Stimulated activated memory B cell treated with anti-CD40 and anti-IgM and Interleukin-4, amounts not matched to agents 10 μg/mL and 1 μg/mL and 100 μg/mL, for 72 hours (primary cell): ENCODE results near the gene TSEN34.
A peak's percentile ranks its signal among the peaks of the same experiment; 100 is the strongest.
"Not testable (repeated sequence)": the region's sequence is repeated elsewhere in the genome, so short reads cannot be mapped to it uniquely, and the experiment has no call there.

ENCODE experiments used
- ATAC-seq: fragments of 150-1000 bp; cut with Tn5 transposase; 2 replicates; pipeline ENCODE4 v1.10.0; 2021
- H3K27ac Mint-ChIP-seq: one replicate; pipeline ENCODE4 v1.8.0; 2022; ENCODE audit warnings: mild to moderate bottlenecking, mixed read lengths
- H3K27me3 Mint-ChIP-seq: one replicate; pipeline ENCODE4 v1.8.0; 2022; ENCODE audit warnings: mixed read lengths
- H3K36me3 Mint-ChIP-seq: one replicate; pipeline ENCODE4 v1.8.0; 2022; ENCODE audit warnings: mixed read lengths
- H3K4me1 Mint-ChIP-seq: one replicate; pipeline ENCODE4 v1.8.0; 2022; ENCODE audit warnings: mixed read lengths
- H3K4me3 Mint-ChIP-seq: one replicate; pipeline ENCODE4 v1.8.0; 2022; ENCODE audit warnings: mild to moderate bottlenecking, moderate library complexity, mixed read lengths
- H3K9me3 Mint-ChIP-seq: one replicate; pipeline ENCODE4 v1.8.0; 2022; ENCODE audit warnings: mixed read lengths

Gene TSEN34

DNA sequence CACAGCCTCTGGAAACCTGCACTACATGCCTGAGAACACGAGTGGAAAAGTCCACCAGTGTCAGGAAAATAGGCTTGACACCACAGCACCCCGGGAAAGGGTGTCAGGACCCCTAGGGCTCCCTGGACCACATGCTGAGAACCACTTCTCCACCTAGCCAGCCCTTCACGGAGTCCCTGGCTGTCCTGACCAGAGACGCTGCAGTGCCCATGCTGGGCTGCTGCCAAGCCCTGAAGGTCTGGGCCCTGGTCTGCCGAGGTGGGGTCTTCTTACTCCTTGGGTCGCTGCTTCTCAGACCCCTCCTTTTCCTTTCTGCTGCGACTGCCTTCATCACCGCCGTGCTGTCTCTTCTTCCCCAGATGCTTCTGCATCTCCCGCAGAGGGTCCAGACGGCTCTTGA lies 34.6 kb upstream of the TSEN34 start:
- Mint-ChIP-seq H3K4me3 (no peak overlapping the region), H3K27ac (no peak overlapping the region), H3K4me1 (peaks cover 28% of the 10 kb centered on the region), H3K9me3 (no peaks in the 10 kb centered on the region), H3K36me3 (peaks cover 31% of the 10 kb centered on the region), H3K27me3 (no peaks in the 10 kb centered on the region)
- no peak for ATAC-seq

DNA sequence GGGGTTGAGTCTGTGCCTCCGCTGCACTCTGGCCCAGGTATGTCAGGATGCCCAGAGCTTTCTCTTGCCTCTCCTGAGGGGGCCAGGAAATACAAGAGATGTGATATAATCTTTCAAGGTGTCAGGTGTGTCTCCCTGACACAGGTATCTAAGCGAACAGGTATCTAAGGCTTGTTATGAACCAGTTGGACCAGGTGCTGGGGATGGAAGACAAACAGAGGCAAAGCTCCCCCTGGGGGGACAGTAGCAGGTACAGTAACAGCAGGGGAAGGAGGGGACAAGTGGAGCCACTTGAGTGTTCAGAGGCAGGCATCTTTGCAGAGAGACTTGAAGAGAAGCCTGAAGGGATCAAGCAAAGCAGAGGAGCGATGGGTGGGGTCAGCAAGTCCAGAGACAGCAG lies 34.2 kb upstream of the TSEN34 start:
- H3K27ac Mint-ChIP-seq, result no peak overlapping the region
- peak overlapping the region; percentile 1 for H3K4me3 Mint-ChIP-seq
- no peak for ATAC-seq

GRCh38 chr19:54158812-54159351 lies 32.2 kb upstream of the TSEN34 start:
- Mint-ChIP-seq H3K36me3 (peaks cover 18% of the 10 kb centered on the region), H3K4me1 (peaks cover 47% of the 10 kb centered on the region), H3K27ac (peak overlapping the region; percentile 97), H3K27me3 (peaks cover 10% of the 10 kb centered on the region), H3K9me3 (no peaks in the 10 kb centered on the region), H3K4me3 (peak overlapping the region; percentile 94)
- ATAC-seq, result no peak

More for the DNA sequence above, 34.2 kb upstream of the TSEN34 start:
- Mint-ChIP-seq H3K36me3 (peaks cover 31% of the 10 kb centered on the region), H3K4me1 (peaks cover 33% of the 10 kb centered on the region), H3K9me3 (no peaks in the 10 kb centered on the region), H3K27me3 (no peaks in the 10 kb centered on the region)

GRCh38 chr19:54159352-54160181 lies 31.5 kb upstream of the TSEN34 start, which contains the start of gene LENG1:
LENG1 (minus strand) TSS chr19:54159721; CDS start chr19:54159695, 26 bp downstream.
- Mint-ChIP-seq H3K27me3 (peaks cover 17% of the 10 kb centered on the region), H3K9me3 (no peaks in the 10 kb centered on the region), H3K4me1 (peaks cover 52% of the 10 kb centered on the region), H3K4me3 (peak within 1 kb of the TSS; percentile 94), H3K36me3 (peaks cover 13% of the 10 kb centered on the region), H3K27ac (peak within 1 kb of the TSS; percentile 97)
- peak; percentile 97 for ATAC-seq

DNA sequence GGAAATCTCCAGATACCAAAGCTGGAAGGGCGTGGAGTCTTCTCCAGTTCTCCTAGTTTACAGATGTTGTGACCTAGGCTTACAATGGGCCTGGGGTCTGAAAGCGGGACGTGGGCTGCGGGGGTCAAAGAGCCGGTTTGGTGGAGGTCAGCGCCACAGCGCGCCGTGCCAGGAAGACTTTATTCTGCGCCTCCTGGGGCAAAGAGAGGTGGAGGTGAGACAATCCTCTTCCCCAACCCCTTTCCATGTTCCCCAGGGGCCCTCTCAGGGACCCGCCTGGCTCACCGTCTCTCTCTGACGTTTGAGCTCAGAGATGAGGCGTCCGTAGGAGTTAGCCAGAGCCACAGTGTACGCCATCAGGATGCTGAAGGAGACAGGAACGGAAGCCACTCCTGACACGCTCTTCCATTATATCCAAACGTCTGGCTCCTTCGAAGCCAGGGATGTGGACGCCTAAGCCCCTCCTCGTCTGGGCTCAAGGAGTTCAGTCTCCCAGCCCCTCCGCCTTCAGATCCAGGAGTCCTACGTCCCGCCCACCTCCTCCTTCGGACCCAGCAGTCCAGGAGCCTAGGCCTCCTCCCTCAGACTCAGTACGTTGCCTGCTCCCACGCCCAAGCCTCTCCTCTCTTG lies 30.8 kb upstream of the TSEN34 start:
- peaks cover 8% of the 10 kb centered on the region for H3K36me3 Mint-ChIP-seq
- ATAC-seq, result no peak
- H3K9me3 Mint-ChIP-seq, result no peaks in the 10 kb centered on the region
- H3K4me1 Mint-ChIP-seq, result peaks cover 59% of the 10 kb centered on the region
- H3K4me3 Mint-ChIP-seq, result peak overlapping the region; percentile 94
- H3K27me3 Mint-ChIP-seq, result peaks cover 24% of the 10 kb centered on the region
- peak overlapping the region; percentile 97 for H3K27ac Mint-ChIP-seq

GRCh38 chr19:54160854-54161253 lies 30.3 kb upstream of the TSEN34 start:
- Mint-ChIP-seq H3K4me1 (peaks cover 59% of the 10 kb centered on the region), H3K36me3 (peaks cover 8% of the 10 kb centered on the region), H3K27ac (peak overlapping the region; percentile 97), H3K4me3 (peak overlapping the region; percentile 94), H3K27me3 (peaks cover 30% of the 10 kb centered on the region), H3K9me3 (no peaks in the 10 kb centered on the region)
- no peak for ATAC-seq

DNA sequence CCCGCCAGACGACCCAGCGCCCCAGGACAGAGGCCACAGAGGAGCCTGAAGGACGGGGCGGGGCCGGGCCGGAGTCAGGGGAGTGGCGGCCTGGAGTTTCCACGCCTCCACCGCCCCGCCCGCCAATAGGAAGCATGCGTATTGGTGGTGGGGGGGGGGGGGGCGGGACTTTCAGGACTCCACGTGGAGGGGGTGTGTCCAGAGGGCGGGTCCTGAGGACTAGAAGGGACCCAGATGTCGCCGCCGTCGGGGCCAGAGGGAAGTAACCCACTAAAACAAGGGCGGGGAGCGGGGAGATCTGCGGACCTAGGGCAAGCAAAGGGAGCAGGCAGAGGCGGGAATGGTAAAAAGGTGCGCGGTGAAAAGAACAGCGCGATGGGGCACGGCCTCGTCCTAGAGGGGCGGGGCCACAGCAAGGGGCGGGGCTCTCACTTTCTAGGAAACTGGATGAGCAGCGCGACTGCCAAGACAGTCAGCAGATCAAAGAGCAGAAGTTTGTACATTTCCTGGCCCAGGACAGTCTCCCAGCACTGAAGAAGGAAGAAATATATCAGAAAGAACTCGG lies 28.8 kb upstream of the TSEN34 start:
- Mint-ChIP-seq H3K9me3 (no peaks in the 10 kb centered on the region), H3K36me3 (peaks cover under 1% of the 10 kb centered on the region), H3K27me3 (peaks cover 39% of the 10 kb centered on the region), H3K4me3 (peak overlapping the region; percentile 84), H3K27ac (no peak overlapping the region), H3K4me1 (peaks cover 52% of the 10 kb centered on the region)
- peak; percentile 32 for ATAC-seq

DNA sequence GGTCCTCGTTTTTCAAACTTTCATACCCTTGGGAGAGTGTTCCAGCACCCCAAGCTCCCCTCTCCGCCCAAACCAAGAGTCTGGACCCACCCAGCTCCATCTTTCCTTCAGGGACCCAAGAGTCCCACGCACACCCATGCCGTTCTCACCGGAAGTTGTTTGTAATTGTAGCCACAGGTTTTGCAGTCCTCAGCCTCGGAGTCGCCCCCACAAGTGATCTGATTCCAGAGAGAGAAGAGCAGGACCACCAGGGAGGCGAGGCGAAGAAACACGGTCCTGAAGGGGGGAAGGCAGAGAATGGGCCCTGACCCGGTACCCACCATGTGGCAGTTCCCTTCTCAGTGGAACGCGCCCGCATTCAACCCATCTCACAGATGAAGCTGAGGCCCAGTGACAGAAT lies 28.2 kb upstream of the TSEN34 start:
- peak overlapping the region; percentile 24 for H3K4me3 Mint-ChIP-seq
- peaks cover 53% of the 10 kb centered on the region for H3K4me1 Mint-ChIP-seq
- no peak overlapping the region for H3K27ac Mint-ChIP-seq
- no peak for ATAC-seq
- H3K9me3 Mint-ChIP-seq, result no peaks in the 10 kb centered on the region
- H3K27me3 Mint-ChIP-seq, result peaks cover 39% of the 10 kb centered on the region
- no peaks in the 10 kb centered on the region for H3K36me3 Mint-ChIP-seq

GRCh38 chr19:54164369-54165068 lies 26.6 kb upstream of the TSEN34 start:
- no peak for ATAC-seq
- Mint-ChIP-seq H3K4me1 (peaks cover 56% of the 10 kb centered on the region), H3K36me3 (no peaks in the 10 kb centered on the region), H3K9me3 (no peaks in the 10 kb centered on the region), H3K27ac (no peak overlapping the region), H3K27me3 (peaks cover 39% of the 10 kb centered on the region), H3K4me3 (no peak overlapping the region)

DNA sequence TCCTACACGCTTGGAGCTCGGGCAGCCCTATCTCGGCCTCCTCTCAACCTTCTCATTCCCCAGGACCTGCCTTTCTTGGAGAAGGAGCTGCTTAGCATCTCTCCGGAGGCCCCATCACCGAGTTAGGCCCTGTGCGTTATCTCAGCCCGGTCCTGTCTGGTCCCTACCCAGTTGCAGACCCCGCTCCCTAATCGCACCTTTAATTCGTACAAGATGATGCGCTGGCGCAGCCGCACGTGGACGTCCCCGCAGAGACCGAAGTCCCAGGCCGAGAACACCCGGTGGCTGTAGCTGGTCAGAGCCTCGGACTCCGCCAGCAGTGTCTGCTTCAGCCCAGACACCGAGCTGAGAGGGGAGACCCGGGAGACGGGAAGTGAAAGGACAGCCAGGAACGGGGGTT lies 25.9 kb upstream of the TSEN34 start:
- Mint-ChIP-seq H3K4me1 (peaks cover 58% of the 10 kb centered on the region), H3K36me3 (no peaks in the 10 kb centered on the region), H3K27ac (no peak overlapping the region), H3K4me3 (no peak overlapping the region), H3K27me3 (peaks cover 39% of the 10 kb centered on the region), H3K9me3 (no peaks in the 10 kb centered on the region)
- ATAC-seq, result no peak

GRCh38 chr19:54168174-54168917 lies 22.8 kb upstream of the TSEN34 start:
- H3K4me3 Mint-ChIP-seq, result no peak overlapping the region
- no peak overlapping the region for H3K27ac Mint-ChIP-seq
- H3K9me3 Mint-ChIP-seq, result no peaks in the 10 kb centered on the region
- H3K4me1 Mint-ChIP-seq, result peaks cover 38% of the 10 kb centered on the region
- H3K27me3 Mint-ChIP-seq, result peaks cover 30% of the 10 kb centered on the region
- peak; percentile 87 for ATAC-seq
- H3K36me3 Mint-ChIP-seq, result no peaks in the 10 kb centered on the region

GRCh38 chr19:54169149-54169740 lies 21.9 kb upstream of the TSEN34 start:
- H3K9me3 Mint-ChIP-seq, result no peaks in the 10 kb centered on the region

DNA sequence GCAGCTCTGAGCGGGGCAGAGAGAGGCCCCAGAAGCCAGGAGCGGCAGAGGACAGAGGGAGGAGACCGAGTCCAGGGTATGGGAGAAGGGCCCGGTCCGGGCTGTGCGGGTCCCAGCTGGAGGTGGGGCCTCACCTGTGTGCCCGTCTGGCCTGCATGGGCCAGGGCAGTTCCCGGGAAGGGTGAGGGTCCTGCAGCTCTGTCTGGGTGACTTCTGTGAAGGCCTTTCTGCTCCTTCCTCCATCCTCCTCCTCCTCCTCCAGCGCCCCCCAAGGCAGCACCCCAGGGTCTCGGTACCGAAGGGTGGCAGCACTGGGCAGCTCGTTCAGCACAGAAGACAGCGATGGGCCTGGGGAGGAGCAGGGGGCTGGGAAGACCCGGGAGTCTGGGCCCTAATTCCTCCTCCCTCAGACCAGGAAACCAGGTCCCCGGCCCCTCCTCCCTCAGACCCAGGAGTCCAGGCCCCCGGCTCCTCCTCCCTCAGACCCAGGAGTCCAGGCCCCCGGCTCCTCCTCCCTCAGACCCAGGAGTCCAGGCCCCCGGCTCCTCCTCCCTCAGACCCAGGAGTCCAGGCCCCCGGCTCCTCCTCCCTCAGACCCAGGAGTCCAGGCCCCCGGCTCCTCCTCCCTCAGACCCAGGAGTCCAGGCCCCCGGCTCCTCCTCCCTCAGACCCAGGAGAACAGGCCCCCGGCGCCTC lies 19.2 kb upstream of the TSEN34 start:
- H3K27ac Mint-ChIP-seq, H3K4me3 Mint-ChIP-seq, H3K9me3 Mint-ChIP-seq, H3K27me3 Mint-ChIP-seq, ATAC-seq: not testable (repeated sequence)
- peaks cover 13% of the 10 kb centered on the region for H3K36me3 Mint-ChIP-seq
- peaks cover 40% of the 10 kb centered on the region for H3K4me1 Mint-ChIP-seq

More at GRCh38 chr19:54169149-54169740, 21.9 kb upstream of the TSEN34 start:
- H3K4me3 Mint-ChIP-seq, result no peak overlapping the region
- H3K4me1 Mint-ChIP-seq, result peaks cover 42% of the 10 kb centered on the region
- H3K36me3 Mint-ChIP-seq, result no peaks in the 10 kb centered on the region
- ATAC-seq, result no peak
- peaks cover 25% of the 10 kb centered on the region for H3K27me3 Mint-ChIP-seq
- no peak overlapping the region for H3K27ac Mint-ChIP-seq
